Measurements from ENCODE around the gene GNMT. TPM values are rescaled to one million over a fixed set of nuclear protein-coding genes. Genes with fewer than 3 reads are reported as not detected.
"Not testable (repeated sequence)": the region's sequence is repeated elsewhere in the genome, so short reads cannot be mapped to it uniquely, and the experiment has no call there.

The GNMT gene
- total RNA-seq, 1 donor from 2014 or later = not detected

DNA sequence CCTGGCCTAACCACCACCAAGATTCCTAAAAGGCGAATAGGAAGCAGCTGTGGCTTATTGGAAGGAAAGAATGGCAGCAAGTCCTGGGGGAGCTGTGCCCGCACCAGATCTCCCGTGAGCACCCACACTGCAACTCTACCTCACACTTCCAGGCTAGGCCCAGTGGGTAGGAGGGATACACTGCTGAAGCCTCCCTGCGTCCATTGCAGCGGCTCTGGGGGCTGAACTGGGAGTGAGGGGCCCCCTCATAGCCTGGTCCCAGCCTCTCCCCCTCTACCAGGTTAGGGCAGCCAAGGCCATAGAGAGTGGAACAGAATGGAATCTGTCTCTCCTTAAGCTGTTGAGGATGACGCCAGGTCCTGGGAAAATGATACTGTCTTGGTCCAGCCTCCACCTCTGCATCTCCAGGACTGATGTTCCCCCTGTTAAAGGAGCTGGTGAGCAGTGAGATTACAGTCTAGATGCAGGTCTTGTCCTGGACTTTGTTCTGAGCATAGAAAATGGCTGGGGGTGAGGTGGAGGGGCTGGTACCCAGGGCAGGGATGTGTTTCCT is 20.0 kb upstream of the GNMT start:
- no peak for DNase-seq (ENCODE audit: extremely low read depth, low read depth, low spot score)

DNA sequence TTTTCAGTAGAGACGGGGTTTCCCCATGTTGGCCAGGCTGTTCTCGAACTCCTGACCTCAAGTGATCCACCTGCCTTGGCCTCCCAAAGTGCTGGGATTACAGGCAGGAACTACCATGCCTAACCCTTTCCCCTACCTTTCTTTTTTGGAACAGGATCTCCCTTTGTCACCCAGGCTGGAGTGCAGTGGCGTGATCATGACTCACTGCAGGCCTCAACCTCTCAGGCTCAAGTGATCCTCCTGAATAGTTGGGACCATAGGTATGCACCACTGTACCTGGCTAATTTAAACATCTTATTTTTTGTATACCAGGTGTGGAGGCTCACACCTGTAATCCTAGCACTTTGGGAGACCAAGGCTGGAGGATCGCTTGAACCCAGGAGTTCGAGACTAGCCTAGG is 19.2 kb upstream of the GNMT start:
- DNase-seq (ENCODE audit: extremely low read depth, low read depth, low spot score) = not testable (repeated sequence)

DNA sequence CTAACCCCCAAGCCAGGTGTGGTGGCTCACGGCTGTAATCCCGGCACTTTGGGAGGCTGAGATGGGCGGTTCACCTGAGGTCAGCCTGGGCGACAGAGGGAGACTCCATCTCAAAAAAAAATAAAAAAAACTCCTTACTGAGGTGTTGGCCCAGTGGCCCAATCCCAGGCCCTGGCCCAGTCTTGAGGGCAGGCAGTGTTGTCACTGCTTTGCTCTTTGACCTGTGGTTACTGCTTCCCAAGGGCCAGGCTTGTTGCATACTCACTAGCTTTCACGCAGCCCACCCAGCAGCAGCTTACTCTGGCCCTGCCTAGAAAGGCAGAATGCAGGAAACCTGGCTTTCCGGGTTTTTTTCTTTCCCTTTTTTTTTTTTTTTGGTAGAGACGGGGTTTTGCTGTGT is 18.1 kb upstream of the GNMT start:
- no peak for DNase-seq (ENCODE audit: extremely low read depth, low read depth, low spot score)

DNA sequence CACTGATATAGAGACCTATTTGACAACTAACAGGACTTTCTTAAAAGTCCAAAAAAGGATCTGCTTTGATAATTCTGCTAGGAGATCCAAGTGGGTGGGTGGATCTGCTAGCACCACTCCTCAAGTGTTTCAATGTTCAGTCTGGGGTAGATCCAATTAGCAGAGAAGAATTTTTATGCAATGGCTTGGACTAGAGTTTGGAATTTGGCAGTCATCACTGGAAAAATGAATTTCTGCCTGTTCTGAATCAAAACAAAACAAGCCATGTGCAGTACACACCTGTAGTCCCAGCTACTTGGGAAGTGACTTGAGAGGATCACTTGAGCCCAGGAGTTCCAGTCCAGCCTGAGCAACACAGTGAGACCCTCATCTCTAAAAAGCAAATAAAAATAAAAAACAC is 12.6 kb upstream of the GNMT start:
- no peak for DNase-seq (ENCODE audit: extremely low read depth, low read depth, low spot score)

DNA sequence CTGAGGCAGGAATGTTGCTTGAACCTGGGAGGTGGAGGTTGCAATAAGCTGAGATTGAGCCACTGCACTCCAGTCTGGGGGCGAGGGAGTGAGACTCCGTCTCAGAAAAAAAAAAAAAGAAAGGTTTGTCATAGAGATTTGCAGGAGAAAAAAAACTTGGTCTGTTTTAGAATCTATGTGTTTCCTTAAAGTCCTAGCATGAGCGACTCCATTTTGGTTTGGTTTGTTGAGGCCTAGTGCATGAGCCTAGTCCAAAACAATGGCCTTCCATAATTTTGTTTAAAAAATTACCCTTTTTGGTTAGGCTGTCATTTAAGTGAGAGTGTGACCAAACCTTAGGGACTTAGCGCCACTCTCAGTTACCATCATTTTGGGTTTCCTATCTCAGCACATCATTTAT is 8.2 kb upstream of the GNMT start:
- DNase-seq (ENCODE audit: extremely low read depth, low read depth, low spot score) = no peak

DNA sequence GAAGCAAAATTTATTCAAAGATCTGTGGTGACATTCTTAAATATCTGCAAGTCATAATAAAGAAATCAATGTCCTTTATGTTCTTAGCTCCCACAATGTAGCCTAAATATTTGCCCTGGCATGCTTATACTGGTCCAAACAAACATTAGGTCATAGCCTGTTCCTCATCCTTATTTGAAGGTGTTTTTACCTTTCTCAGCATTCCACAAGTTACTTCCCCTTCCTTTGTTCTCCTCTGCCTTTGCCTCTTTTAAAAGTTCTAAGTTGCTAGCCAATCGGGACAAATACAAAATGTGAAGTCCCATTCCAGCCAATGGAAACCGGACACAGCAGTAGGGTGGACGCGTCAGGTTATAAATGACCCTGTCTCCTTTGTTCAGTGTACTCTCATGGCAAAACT is 6.1 kb upstream of the GNMT start:
- not testable (repeated sequence) for DNase-seq (ENCODE audit: extremely low read depth, low read depth, low spot score)

DNA sequence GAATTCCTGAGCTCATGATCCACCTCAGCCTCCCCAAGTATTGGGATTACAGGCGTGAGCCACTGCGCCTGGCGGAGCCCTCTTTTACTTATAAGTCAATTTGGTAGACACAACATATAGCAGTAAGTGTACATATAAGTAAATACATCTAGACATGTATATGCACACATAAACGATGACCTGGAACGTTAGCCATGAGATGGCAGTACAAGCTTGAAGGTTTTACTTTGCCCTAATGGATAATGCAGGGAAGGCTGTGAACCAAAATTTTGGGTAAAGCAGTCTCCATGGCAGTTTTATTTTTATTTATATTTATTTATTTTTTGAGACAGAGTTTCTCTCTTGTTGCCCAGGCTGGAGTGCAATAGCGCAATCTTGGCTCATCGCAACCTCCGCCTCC is 2.4 kb upstream of the GNMT start:
- no peak for DNase-seq (ENCODE audit: extremely low read depth, low read depth, low spot score)

DNA sequence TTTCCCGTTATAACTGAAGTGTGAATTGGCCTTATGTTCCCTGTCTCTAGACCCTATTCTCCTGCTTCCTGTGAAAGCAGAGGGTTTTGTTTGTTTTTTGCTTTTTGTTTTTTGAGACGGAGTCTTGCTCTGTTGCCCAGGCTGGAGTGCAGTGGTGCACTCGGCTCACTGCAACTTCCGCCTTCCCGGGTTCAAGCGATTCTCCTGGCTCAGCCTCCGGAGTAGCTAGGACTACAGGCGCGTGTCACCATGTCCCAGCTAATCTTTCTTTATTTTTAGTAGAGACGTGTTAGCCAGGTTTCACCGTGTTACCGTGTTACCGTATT is 674 bp upstream of the GNMT start:
- no peak for DNase-seq (ENCODE audit: extremely low read depth, low read depth, low spot score)

DNA sequence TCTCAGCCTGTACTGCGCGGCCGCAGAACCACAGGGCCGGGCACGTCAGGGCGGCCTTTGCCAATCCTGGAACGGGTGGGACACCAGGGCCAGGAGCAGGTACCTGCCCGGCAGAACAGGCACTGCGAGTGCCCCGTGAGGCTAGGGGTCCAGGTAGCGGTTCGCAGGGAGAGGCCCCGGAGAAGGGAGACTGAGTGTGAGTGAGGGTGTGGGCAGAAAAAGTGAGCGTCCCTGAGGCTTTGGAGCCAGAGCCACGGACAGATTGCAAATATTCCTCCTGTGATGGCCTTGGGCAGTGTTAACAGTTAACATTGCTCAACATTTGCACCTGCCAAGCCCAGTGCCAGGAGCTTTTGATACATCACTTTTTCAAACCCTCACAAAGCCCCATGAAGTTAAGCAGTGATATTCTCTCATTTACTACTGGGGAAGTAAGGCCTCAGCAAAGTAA is 491 bp downstream of the GNMT start:
- no peak for DNase-seq (ENCODE audit: extremely low read depth, low read depth, low spot score)

DNA sequence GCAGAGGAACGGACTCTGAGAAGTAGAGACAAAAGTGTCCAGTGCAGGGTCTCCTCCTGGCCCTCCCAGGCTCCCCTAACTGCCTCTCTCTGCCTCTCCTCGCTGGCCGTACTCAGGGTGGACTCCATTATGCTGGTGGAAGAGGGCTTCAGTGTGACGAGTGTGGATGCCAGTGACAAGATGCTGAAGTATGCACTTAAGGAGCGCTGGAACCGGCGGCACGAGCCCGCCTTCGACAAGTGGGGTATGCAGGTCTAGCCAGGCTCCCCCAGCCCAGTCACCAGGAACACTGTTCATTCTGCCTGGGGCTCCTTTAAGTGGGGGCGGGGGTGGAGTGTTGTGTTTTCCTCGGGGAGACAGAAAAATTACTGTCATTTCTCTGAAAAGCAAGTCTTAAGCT is 1.5 kb downstream of the GNMT start:
- no peak for DNase-seq (ENCODE audit: extremely low read depth, low read depth, low spot score)

DNA sequence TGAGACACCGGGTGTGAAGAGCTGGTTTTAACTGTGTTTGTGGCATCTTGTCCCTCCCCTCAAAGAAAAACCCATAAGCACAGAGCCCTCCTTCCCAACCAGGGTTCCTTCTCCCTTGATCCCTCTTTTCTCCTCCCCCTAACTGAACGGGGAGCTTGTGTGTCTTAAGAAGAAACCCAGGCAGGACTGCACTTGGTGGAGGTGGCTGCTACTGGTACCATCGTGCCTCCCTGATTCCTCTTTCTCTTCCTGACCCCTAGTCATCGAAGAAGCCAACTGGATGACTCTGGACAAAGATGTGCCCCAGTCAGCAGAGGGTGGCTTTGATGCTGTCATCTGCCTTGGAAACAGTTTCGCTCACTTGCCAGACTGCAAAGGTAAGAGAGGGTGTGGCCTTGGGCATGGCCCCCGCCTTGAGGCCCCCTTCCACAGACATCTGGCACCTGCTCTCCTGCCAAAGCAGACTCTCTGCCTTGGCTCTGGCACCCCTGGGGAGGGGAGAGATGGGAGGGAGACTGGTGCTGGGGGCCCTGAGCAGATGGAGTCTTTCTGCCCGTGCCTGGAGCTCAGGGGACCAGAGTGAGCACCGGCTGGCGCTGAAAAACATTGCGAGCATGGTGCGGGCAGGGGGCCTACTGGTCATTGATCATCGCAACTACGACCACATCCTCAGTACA is 2.1 kb downstream of the GNMT start:
- no peak for DNase-seq (ENCODE audit: extremely low read depth, low read depth, low spot score)

DNA sequence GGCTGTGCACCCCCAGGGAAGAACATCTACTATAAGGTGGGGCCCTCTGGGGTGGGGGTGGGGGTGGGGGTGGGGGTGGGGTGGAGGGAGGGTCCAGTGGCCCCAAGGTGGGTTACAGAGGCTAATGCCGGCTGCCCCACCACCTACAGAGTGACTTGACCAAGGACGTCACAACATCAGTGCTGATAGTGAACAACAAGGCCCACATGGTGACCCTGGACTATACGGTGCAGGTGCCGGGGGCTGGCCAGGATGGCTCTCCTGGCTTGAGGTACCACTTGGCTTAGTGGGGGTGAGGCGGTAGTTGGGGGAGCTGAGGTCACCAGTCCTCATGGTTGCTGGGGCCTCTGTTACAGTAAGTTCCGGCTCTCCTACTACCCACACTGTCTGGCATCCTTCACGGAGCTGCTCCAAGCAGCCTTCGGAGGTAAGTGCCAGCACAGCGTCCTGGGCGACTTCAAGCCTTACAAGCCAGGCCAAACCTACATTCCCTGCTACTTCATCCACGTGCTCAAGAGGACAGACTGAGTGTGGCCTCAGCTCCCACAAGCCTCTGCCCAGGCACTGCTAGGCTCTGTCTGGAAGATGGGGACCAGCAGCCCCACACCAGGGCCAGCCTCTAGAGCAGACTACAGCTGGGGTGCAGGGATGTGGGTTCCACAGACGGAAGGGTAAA is 2.8 kb downstream of the GNMT start:
- no peak for DNase-seq (ENCODE audit: extremely low read depth, low read depth, low spot score)

DNA sequence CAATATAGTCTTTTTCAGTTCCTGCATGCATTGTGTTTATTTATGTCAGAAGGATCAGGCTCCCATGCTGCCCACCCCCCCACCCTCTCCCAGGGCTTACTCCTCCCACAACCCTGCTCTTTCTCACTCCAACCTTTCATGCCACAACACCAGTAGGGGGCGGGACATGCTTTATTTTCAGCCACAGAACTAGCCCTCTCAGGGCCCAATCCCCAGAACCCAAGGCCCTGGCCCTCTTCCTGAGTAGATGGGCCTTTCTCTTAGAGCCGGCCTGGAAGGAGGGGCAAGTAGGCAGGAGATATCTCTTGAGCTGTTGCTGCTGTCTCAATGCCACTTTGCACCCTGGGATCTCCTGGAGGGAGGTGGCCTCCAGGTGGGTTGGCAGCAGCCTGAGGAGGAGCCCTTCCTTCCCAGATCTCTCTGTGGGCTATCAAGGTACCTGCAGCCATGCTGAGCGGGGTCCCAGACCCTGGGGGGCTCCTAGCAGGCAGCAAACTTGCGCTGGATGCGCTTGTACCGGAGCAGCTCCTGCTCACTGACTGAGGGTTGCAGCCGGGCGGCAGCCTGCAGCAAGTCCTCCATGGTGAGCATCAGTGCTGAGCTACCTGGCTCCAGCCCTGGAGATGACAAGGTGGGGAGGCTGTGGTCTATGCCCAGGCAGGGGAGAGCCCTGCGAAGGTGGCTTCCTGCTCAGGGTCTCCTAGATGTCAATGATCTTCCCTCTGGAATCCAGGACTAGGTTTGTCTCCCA is 3.5 kb downstream of the GNMT start:
- no peak for DNase-seq (ENCODE audit: extremely low read depth, low read depth, low spot score)

DNA sequence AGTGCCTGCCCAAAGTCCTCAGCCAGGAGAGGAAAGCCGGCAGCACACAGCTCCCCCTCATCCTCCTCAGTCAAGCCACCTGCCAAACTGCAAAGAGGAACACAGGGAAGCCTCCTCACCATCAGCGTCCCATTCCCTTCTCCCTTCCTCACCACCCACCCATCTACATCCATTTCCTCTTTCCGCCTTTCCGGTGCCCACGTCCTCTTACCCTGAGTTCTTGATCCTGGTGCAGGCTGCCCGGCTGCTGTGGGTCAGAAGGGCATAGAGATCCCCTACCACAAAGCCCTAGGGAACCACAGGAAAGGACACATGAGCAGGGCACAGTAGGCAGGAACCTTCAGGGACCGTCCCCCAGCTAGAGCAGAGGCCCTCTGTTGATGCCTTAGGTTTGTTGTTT is 6.0 kb downstream of the GNMT start:
- DNase-seq (ENCODE audit: extremely low read depth, low read depth, low spot score) = no peak

DNA sequence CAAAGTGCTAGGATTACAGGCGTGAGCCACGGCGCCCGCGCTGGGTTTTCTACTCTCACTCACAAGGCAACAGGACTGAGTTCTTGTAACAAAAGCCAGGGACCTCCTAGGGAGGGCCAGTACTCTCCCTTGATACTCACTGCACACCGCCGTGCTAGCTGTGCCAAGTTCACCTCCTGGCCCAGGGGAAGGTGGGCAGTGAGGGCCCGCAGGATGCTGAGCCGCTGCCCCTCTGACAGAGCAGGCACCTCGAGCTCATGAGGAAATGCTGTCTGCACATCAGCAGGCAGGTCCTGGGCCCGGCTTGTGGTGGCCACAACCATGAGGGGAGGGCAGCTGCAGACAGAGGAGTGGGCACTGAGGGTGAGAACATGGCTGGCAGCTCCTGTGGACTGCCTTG is 6.7 kb downstream of the GNMT start:
- DNase-seq (ENCODE audit: extremely low read depth, low read depth, low spot score) = no peak

DNA sequence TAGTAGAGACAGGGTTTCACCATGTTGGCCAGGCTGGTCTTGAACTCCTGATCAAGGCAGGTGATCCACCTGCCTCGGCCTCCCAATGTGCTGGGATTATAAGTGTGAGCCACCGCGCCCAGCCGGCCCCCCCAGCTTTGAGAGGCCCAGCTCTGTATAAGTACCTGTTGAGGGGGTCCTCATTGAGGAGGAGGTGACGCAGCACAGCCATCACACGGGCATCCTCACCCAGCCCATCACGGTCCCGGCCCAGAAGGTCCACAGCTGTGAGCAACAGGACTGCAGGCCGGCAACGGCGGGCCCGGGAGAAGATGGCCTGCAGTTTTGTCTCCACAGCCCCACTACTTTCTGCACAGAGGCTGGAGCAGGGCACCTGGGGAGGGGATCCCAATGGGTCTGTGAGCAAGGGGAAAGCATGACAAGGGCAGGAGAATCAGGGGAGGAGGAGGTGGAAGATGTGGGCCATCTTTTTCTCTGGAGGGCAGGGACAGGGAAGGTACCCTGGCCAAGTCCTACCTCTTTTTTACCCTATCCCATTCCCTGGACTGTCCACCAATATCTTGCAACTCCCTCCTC is 7.7 kb downstream of the GNMT start:
- DNase-seq (ENCODE audit: extremely low read depth, low read depth, low spot score) = no peak

DNA sequence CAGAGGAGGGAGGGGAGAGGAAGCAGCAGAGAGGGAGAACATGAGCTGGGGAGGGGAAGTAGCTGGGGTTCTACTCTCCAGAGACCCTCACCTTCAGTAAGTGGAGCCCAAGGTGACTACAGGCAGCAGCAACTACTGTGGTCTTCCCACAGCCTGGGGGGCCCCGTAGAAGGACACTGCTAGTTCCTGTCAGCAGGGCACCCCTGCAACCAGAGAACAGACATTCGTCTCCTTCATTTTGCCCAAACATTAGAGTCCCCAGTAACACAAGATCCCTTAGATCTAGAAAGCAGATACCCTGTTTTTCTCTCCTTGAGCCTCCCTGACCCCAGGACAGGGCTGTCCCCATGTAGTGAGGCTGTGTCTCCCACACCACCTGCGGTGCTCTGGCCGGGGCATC is 8.2 kb downstream of the GNMT start:
- no peak for DNase-seq (ENCODE audit: extremely low read depth, low read depth, low spot score)

DNA sequence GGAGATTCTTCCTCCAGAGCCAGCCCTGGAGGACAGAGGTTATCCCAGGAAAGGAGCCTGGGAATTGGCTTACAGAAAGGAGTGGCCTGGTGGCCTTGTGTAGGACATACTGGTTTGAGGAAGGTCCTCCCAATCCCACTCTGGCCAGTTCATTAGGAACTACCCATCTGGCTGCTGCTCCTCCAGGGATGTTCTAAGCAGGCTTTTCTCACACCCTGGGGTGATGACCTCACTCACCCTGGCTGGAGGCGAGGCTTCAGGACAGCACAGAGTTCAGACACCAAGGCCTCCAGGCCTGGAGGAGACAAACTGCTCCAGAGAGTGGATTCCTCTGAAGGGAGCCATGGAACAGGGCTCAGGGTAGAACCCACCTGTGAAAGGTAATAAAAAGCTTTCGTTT is 8.9 kb downstream of the GNMT start:
- no peak for DNase-seq (ENCODE audit: extremely low read depth, low read depth, low spot score)

DNA sequence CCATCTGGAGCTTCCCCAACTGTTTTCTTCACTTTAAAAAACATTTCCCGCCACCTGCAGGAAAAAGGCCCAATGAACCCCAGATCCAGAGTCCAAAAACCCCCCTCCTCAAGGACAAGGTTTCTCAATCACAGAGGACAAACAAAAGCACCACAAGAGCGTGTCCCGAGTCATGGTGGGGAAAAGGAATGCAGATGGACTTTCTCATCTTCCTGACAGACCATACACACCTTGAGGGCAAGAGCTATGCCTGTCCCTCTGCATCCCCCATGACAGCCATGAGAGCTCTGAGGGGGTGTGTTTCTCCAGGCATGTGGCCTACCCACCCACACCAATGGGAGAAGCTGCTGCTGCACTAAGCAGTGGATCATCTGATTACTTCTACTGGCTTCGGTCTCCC is 9.4 kb downstream of the GNMT start:
- DNase-seq (ENCODE audit: extremely low read depth, low read depth, low spot score) = no peak

DNA sequence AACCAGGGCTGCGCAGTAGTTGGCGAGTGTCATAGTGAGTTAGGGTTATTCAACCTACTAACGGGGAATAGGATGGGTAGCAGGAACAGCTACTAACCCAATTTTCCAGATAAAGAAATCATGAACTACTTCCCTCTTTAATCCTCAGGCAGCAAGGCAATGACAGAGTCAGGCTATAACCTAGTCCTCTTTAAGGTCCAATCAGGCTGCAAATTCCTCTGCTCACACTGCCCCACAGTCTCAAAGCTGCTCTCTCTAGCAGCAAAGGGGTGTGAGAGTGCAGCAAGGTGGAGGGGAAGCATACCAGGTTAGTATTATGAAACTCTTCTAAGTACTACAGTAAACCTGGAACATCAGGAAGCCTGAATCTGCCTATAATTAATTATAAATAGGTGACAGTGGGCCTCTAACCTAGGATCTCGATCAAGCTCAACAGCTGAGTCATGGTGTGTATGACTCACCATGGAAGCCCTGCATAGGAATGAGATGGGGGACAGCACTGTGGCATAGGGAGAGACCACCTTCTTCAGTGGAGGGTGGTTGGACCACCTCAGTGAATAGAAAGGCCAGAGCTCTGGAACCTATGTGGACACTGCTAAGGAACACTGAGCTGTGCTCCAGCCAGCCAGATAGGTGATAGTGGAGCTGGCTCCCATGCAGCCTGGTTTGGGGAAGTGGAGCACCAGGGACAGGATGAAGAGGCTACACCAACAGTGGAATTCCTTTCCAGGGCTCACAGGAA is 10.5 kb downstream of the GNMT start:
- DNase-seq (ENCODE audit: extremely low read depth, low read depth, low spot score) = no peak
